Neural cell (in vitro differentiated cells): ENCODE results near the gene MEGF6.

Experiments used
- CTCF ChIP-seq: fragments of 450-650 bp; IDR thresholded peaks from 2 replicates; pipeline ENCODE4 v1.5.1; 2014; ENCODE audit warnings: antibody characterized with exemption, mild to moderate bottlenecking, moderate library complexity; ENCODE audit not compliant: poor library complexity, severe bottlenecking
- RAD21 ChIP-seq: fragments of 450-650 bp; conservative IDR thresholded peaks from 2 replicates; pipeline ENCODE4 v1.6.1; 2014; ENCODE audit warnings: antibody characterized with exemption, mild to moderate bottlenecking, moderate library complexity
- SMC3 ChIP-seq: fragments of 450-650 bp; conservative IDR thresholded peaks from 2 replicates; pipeline ENCODE4 v1.6.1; 2014; ENCODE audit warnings: antibody characterized with exemption, mild to moderate bottlenecking, moderate library complexity; ENCODE audit not compliant: poor library complexity

- TF ChIP-seq CTCF (no peak), SMC3 (no peak), RAD21 (no peak)
Measured at GRCh38 chr1:3470650-3471355, 140.5 kb downstream of the MEGF6 start.
